GM12892 (cell line): Measurements from ENCODE around the gene PLCH1.

ENCODE experiments used
- POLR2A ChIP-seq: IDR thresholded peaks from 2 replicates; pipeline ENCODE4 v1.6.1; 2011; ENCODE audit warnings: low read depth, low read length, control low read depth
- POLR2AphosphoS5 ChIP-seq: IDR thresholded peaks from 2 replicates; pipeline ENCODE4 v1.6.1; 2011; ENCODE audit warnings: low read depth, low read length, control low read depth

GRCh38 chr3:155329513-155330048 is 415.3 kb downstream of the PLCH1 start:
- TF ChIP-seq POLR2A (no peak), POLR2AphosphoS5 (no peak)
